Measurements from ENCODE around the gene BCL2L13. TPM values are rescaled to one million over a fixed set of nuclear protein-coding genes. Genes with fewer than 3 reads are reported as not detected.

BCL2L13 gene
- total RNA-seq, 2 experiments from 2014 or later, result 8.1 to 10.0 TPM

DNA sequence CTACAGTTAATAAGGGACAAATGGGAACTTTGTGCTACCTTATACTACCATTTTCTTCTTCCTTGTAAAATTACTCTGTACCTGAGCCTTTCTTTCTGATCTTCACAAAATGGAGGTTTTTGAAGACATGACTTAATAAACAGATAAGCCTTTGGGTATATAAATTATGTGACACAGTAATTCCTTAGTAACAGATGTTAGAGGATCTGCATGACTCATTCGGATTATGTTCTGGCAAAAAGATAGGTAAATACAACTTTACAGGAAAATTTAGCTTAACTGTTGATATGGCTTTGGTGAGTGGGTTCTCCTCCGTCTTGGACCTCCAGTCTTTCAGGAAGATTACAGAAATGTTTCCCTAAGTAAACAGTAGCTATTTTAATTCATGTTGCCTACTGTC is 73.9 kb downstream of the BCL2L13 start:
- H3K4me3 Mint-ChIP-seq, result no peak overlapping the region
- no peaks in the 10 kb centered on the region for H3K27me3 Mint-ChIP-seq
- TF ChIP-seq, protein P1, sequence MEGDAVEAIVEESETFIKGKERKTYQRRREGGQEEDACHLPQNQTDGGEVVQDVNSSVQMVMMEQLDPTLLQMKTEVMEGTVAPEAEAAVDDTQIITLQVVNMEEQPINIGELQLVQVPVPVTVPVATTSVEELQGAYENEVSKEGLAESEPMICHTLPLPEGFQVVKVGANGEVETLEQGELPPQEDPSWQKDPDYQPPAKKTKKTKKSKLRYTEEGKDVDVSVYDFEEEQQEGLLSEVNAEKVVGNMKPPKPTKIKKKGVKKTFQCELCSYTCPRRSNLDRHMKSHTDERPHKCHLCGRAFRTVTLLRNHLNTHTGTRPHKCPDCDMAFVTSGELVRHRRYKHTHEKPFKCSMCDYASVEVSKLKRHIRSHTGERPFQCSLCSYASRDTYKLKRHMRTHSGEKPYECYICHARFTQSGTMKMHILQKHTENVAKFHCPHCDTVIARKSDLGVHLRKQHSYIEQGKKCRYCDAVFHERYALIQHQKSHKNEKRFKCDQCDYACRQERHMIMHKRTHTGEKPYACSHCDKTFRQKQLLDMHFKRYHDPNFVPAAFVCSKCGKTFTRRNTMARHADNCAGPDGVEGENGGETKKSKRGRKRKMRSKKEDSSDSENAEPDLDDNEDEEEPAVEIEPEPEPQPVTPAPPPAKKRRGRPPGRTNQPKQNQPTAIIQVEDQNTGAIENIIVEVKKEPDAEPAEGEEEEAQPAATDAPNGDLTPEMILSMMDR (IDR thresholded peaks at IDR 0.05), result no peak
- H3K4me1 ChIP-seq (ENCODE audit: insufficient read depth, low read length), result no peaks in the 10 kb centered on the region
- peaks cover 18% of the 10 kb centered on the region for H3K36me3 Mint-ChIP-seq (ENCODE audit: low read depth)
- H3K4me1 Mint-ChIP-seq (ENCODE audit: low read depth), result no peaks in the 10 kb centered on the region
- intact Hi-C loops (cut with DNase I, micrococcal nuclease), result no loop called here
- ChIA-PET POLR2A (no interaction called here), CTCF (no interaction called here)
- no peak overlapping the region for H3K27ac Mint-ChIP-seq
- H3K9me3 ChIP-seq (ENCODE audit: control insufficient read depth in 1 of 2, insufficient read depth in 1 of 2, low read length in 2 of 2), result no peaks in the 10 kb centered on the region
- ATAC-seq (ENCODE audit: poor library complexity) (no peak), DNase-seq (no peak)
- H3K36me3 ChIP-seq (ENCODE audit: insufficient read depth, low read length), result no peaks in the 10 kb centered on the region
- no peak overlapping the region for H3K4me3 ChIP-seq (ENCODE audit: low read length)
- H3K27ac ChIP-seq (ENCODE audit: low read depth in 1 of 2, low read length in 2 of 2), result no peak overlapping the region
- no peaks in the 10 kb centered on the region for H3K27me3 ChIP-seq (ENCODE audit: control insufficient read depth in 1 of 2, insufficient read depth in 2 of 2, low read length in 2 of 2)
- H3K9me3 Mint-ChIP-seq, result no peaks in the 10 kb centered on the region

DNA sequence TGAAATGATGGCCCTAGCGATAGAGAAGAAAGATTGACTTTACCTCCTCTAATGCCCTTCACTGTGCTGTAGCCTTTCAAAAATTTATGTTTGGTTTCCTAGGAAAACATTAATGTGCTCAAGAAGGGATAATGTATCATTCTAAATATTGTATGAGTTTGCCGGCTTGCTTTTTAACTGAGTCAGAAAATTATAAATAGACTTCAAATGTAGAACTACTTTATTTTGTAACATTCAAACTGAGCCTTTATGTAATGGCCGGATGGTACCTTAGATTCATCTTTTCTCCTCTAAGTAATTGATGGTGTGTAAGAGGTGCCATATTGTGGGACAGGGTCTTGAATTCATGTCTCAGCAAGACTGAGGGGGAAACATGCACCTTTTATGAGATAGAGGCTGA is 78.0 kb downstream of the BCL2L13 start:
- H3K27ac Mint-ChIP-seq, result no peak overlapping the region
- POLR2A ChIA-PET, result no interaction called here
- H3K9me3 Mint-ChIP-seq, result no peaks in the 10 kb centered on the region
- H3K36me3 Mint-ChIP-seq (ENCODE audit: low read depth), result peaks cover 18% of the 10 kb centered on the region
- H3K27ac ChIP-seq (ENCODE audit: low read depth in 1 of 2, low read length in 2 of 2), result no peak overlapping the region
- H3K9me3 ChIP-seq (ENCODE audit: control insufficient read depth in 1 of 2, insufficient read depth in 1 of 2, low read length in 2 of 2), result no peaks in the 10 kb centered on the region
- intact Hi-C loops (cut with DNase I, micrococcal nuclease), result no loop called here
- H3K4me1 ChIP-seq (ENCODE audit: insufficient read depth, low read length), result no peaks in the 10 kb centered on the region
- CTCF ChIA-PET, result no interaction called here
- H3K36me3 ChIP-seq (ENCODE audit: insufficient read depth, low read length), result no peaks in the 10 kb centered on the region
- H3K4me1 Mint-ChIP-seq (ENCODE audit: low read depth), result no peaks in the 10 kb centered on the region
- TF ChIP-seq, protein P1 (IDR thresholded peaks at IDR 0.05), result no peak
- no peak for ATAC-seq (ENCODE audit: poor library complexity)
- no peaks in the 10 kb centered on the region for H3K27me3 Mint-ChIP-seq
- H3K4me3 Mint-ChIP-seq, result no peak overlapping the region
- H3K27me3 ChIP-seq (ENCODE audit: control insufficient read depth in 1 of 2, insufficient read depth in 2 of 2, low read length in 2 of 2), result no peaks in the 10 kb centered on the region
- no peak overlapping the region for H3K4me3 ChIP-seq (ENCODE audit: low read length)
- DNase-seq, result no peak

DNA sequence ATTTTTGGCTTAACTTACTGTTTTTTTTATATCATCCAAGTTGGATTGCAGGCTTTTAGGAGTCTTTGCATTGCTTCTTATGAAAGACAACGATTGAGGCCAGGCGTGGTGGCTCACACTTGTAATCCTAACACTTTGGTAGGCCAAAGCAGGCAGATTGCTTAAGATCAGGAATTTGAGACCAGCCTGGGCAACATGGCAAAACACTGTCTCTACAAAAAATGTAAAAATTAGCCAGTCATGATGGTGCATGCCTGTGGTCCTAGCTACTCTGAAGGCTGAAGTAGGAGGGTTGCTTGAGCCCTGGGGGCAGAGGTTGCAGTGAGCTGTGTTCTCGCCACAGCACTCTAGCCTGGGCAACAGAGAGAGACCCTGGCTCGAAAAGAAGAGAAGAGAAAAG is 79.2 kb downstream of the BCL2L13 start:
- H3K4me3 Mint-ChIP-seq, result no peak overlapping the region
- no peak overlapping the region for H3K4me3 ChIP-seq (ENCODE audit: low read length)
- no peaks in the 10 kb centered on the region for H3K27me3 Mint-ChIP-seq
- no peak overlapping the region for H3K27ac ChIP-seq (ENCODE audit: low read depth in 1 of 2, low read length in 2 of 2)
- ATAC-seq (ENCODE audit: poor library complexity), result no peak
- POLR2A ChIA-PET, result no interaction called here
- H3K36me3 Mint-ChIP-seq (ENCODE audit: low read depth), result peaks cover 6% of the 10 kb centered on the region
- no peak for DNase-seq
- CTCF ChIA-PET, result no interaction called here
- H3K27me3 ChIP-seq (ENCODE audit: control insufficient read depth in 1 of 2, insufficient read depth in 2 of 2, low read length in 2 of 2), result no peaks in the 10 kb centered on the region
- TF ChIP-seq, protein P1 (IDR thresholded peaks at IDR 0.05), result no peak
- H3K27ac Mint-ChIP-seq, result no peak overlapping the region
- no peaks in the 10 kb centered on the region for H3K4me1 ChIP-seq (ENCODE audit: insufficient read depth, low read length)
- no peaks in the 10 kb centered on the region for H3K9me3 Mint-ChIP-seq
- no peaks in the 10 kb centered on the region for H3K4me1 Mint-ChIP-seq (ENCODE audit: low read depth)
- H3K9me3 ChIP-seq (ENCODE audit: control insufficient read depth in 1 of 2, insufficient read depth in 1 of 2, low read length in 2 of 2), result no peaks in the 10 kb centered on the region
- intact Hi-C loops (cut with DNase I, micrococcal nuclease), result no loop called here
- H3K36me3 ChIP-seq (ENCODE audit: insufficient read depth, low read length), result no peaks in the 10 kb centered on the region

Data from CD4-positive, alpha-beta T cell (primary cell).